SIG-M5 treated with dmso at 0.1 percent for 504 hours (cell line): Measurements from ENCODE around the gene FLT1.

Experiments used
- DNase-seq: peaks from one replicate; lab custom pipeline; 2025; ENCODE audit not compliant: unreplicated experiment; lab: John Stamatoyannopoulos, UW

FLT1 gene

GRCh38 chr13:28258417-28258816, 236.5 kb downstream of the FLT1 start:
- no peak for DNase-seq

DNA sequence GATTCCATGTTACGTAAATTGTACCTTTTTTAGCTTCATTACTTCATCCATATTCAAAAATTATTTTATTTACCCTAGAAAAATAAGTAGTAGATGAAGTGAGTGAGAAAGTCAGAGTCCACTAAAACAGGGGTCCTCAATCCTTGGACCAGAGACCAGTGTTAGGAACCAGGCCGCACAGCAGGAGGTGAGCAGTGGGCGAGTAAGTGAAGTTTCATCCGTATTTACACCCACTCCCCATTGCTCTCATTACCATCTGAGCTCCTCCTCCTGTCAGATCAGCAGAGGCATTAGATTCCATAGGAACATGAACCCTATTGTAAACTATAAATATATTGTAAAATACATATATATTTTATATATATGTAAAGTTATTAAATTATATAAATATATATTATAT, 237.6 kb downstream of the FLT1 start:
- DNase-seq = no peak

- DNase-seq = no peak
These were observed 242.4 kb downstream of the FLT1 start for GRCh38 chr13:28252547-28252946.

GRCh38 chr13:28251466-28251865, 243.5 kb downstream of the FLT1 start:
- DNase-seq = no peak

DNA sequence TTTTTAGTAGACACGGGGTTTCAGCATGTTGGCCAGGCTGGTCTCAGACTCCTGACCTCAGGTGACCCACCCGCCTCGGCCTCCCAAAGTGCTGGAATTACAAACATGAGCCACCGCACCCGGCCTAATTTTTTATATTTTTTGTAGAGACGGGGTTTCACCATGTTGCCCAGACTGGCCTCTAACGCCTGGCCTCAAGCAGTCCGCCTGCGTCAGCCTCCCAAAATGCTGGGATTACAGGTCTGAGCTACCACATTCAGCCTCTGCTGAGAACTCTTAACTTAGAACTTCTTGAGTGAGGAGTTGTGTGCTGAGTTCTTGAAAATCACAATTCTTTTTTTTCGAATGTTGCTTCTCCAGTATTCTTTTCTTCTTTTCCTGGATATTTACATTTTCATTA, 244.4 kb downstream of the FLT1 start:
- no peak for DNase-seq
